ENCODE measurements around the gene TMEM191B. TPM values are rescaled to one million over a fixed set of nuclear protein-coding genes. Genes with fewer than 3 reads are reported as not detected.

The TMEM191B gene
- polyA plus RNA-seq, 1 donor, result 8.1 TPM

Other genes with a start within 250 kb of the TMEM191B start
- 0.34 TPM for gene GGTLC3, start 9.6 kb upstream of the TMEM191B start, polyA plus RNA-seq
- 0.19 TPM for gene RIMBP3, start 84.1 kb downstream of the TMEM191B start, polyA plus RNA-seq